ENCODE results near the gene RNF213.

RNF213 gene

GRCh38 chr17:80437532-80437931 is 176.9 kb downstream of the RNF213 start:
- DNase-seq (ENCODE audit: low spot score in 2 of 2) (no peak), ATAC-seq (replicated peaks; ENCODE audit: extremely low read depth, poor library complexity, severe bottlenecking) (no peak)
- Mint-ChIP-seq H3K27me3 (peaks cover 12% of the 10 kb centered on the region), H3K4me1 (no peaks in the 10 kb centered on the region), H3K4me3 (no peak overlapping the region), H3K9me3 (no peaks in the 10 kb centered on the region), H3K27ac (ENCODE audit: low read depth) (no peak overlapping the region), H3K36me3 (ENCODE audit: insufficient read depth) (no peaks in the 10 kb centered on the region)

DNA sequence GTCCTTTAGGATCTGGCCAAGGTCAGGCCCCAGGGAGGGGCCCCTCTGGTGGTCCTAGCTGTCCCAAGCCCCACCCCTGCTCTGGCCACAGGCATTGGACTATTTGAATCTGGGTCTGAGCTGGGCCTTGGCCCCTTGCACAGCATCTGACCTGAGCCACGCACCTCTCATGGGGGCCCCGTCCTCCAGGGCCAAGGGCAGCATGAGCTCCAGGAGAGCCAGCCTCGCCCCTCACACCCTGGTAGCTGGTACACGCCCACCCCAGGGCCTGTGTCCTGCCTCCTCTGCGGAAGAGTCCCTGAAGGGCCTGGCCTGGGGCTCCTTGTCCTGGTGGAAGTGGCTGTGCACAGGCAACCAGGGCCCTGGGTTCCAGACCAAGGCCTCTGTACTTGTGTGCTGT is 178.2 kb downstream of the RNF213 start:
- Mint-ChIP-seq H3K36me3 (ENCODE audit: insufficient read depth) (no peaks in the 10 kb centered on the region), H3K4me3 (no peak overlapping the region), H3K27ac (ENCODE audit: low read depth) (no peak overlapping the region), H3K9me3 (no peaks in the 10 kb centered on the region), H3K27me3 (peaks cover 25% of the 10 kb centered on the region), H3K4me1 (no peaks in the 10 kb centered on the region)
- no peak for DNase-seq (ENCODE audit: low spot score in 2 of 2)
- ATAC-seq (replicated peaks; ENCODE audit: extremely low read depth, poor library complexity, severe bottlenecking): no peak

DNA sequence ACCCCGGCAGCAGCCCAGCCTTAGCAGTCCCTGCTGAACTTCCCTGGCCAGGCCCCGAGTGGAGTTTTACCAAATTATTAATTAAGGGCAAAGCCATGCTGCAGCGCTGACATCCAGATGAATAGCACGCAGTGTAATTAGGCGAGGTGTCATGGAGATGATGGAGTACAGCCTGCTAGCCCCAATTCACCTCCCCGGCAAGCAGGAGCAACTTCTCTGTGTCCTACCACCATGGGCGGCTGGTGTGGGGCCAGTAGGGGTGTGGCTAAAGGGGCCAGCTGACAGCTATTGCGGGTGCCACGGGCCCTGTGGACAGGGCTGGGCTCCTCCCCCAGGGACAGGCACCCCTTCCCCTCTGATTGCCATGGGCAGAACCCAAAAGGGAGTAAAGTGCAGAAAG is 178.8 kb downstream of the RNF213 start:
- Mint-ChIP-seq H3K9me3 (no peaks in the 10 kb centered on the region), H3K4me3 (no peak overlapping the region), H3K36me3 (ENCODE audit: insufficient read depth) (no peaks in the 10 kb centered on the region), H3K27ac (ENCODE audit: low read depth) (no peak overlapping the region), H3K27me3 (peaks cover 26% of the 10 kb centered on the region), H3K4me1 (no peaks in the 10 kb centered on the region)
- no peak for DNase-seq (ENCODE audit: low spot score in 2 of 2)
- no peak for ATAC-seq (replicated peaks; ENCODE audit: extremely low read depth, poor library complexity, severe bottlenecking)

DNA sequence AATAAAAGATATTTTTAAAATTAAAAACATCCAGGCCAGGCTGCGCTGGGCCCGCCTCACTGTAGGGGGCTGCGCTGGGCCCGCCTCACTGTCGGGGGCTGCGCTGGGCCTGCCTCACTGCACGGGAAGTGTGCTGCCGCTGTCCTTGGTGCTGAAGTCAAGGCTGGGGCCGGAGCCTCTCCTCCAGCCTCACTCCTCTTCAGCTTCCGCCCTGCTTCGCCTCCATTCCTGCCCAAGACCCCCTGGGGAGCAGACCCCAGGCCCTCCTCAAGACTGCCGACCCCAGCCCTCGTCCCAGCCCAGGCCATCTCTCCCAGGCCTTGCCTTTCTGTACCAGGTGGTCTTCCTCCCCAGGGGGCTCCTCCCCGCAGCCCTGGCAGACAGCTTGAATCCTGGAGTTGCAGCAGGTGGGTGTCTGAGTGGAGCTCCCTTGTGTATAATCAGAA is 180.5 kb downstream of the RNF213 start:
- Mint-ChIP-seq H3K9me3 (no peaks in the 10 kb centered on the region), H3K27me3 (peaks cover 26% of the 10 kb centered on the region), H3K27ac (ENCODE audit: low read depth) (no peak overlapping the region), H3K4me3 (no peak overlapping the region), H3K4me1 (no peaks in the 10 kb centered on the region), H3K36me3 (ENCODE audit: insufficient read depth) (no peaks in the 10 kb centered on the region)
- no peak for ATAC-seq (replicated peaks; ENCODE audit: extremely low read depth, poor library complexity, severe bottlenecking)
- DNase-seq (ENCODE audit: low spot score in 2 of 2): peak in 1 of 2 donors; percentile 47

DNA sequence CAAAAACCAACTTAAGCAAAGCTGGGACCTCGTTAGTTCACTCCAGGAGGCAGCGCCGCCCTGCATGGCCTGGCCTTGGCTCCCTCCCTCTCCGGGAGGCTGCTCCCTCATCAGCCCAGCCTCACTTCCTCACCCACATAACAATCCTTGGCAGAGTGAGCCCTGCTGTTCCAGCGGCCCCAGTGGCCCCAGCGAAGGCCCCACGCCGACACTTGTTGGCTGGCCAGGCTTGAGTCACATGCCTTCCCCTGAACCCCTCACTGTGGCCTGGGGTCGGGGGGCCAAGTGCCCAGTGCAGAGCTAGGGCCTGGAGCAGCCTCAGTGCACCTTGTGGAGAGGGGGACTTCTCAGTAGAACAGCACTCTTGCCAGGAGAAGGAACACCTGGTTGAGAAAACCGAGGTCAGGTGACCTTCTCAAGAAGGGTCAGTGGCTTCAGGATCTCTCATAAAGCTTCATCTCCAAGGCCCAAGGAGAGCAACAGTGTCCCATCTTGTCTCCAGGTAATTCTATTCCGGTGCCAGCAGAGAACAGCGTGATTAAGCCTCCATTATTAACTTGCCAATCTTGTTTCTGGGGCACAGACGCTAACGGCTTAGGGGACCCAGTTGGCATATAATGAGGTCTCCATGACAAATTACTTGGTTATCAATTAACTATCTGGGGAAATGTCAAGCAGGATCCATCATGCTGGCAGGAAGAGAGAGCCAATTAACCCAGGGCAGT is 181.1 kb downstream of the RNF213 start:
- Mint-ChIP-seq H3K4me3 (no peak overlapping the region), H3K9me3 (no peaks in the 10 kb centered on the region), H3K27ac (ENCODE audit: low read depth) (no peak overlapping the region), H3K4me1 (no peaks in the 10 kb centered on the region), H3K36me3 (ENCODE audit: insufficient read depth) (no peaks in the 10 kb centered on the region), H3K27me3 (peaks cover 26% of the 10 kb centered on the region)
- DNase-seq (ENCODE audit: low spot score in 2 of 2): no peak
- no peak for ATAC-seq (replicated peaks; ENCODE audit: extremely low read depth, poor library complexity, severe bottlenecking)

GRCh38 chr17:80442323-80442659 is 181.6 kb downstream of the RNF213 start:
- no peak overlapping the region for H3K4me3 Mint-ChIP-seq
- no peaks in the 10 kb centered on the region for H3K36me3 Mint-ChIP-seq (ENCODE audit: insufficient read depth)
- ATAC-seq (replicated peaks; ENCODE audit: extremely low read depth, poor library complexity, severe bottlenecking) (no peak), DNase-seq (ENCODE audit: low spot score in 2 of 2) (no peak)
- no peaks in the 10 kb centered on the region for H3K4me1 Mint-ChIP-seq
- peaks cover 26% of the 10 kb centered on the region for H3K27me3 Mint-ChIP-seq
- no peaks in the 10 kb centered on the region for H3K9me3 Mint-ChIP-seq
- H3K27ac Mint-ChIP-seq (ENCODE audit: low read depth): no peak overlapping the region

DNA sequence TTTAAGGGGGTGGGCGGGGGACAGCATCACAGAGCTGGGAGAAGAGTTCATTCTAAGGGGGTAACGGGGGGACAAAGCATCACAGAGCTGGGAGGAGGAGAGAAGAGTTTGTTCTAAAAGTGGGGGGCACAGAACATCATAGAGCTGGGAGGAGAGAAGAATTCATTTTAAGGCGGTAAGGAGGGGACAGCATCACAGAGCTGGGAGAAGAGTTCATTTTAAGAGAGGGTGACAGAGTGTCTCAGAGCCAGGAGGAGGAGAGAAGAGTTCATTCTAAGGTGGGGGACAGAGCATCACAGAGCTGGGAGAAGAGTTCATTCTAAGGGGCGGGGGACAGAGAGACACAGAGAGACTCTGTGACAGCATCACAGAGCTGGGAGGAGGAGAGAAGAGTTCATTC is 182.1 kb downstream of the RNF213 start:
- DNase-seq (ENCODE audit: low spot score in 2 of 2) (no peak), ATAC-seq (replicated peaks; ENCODE audit: extremely low read depth, poor library complexity, severe bottlenecking) (no peak)
- Mint-ChIP-seq H3K4me3 (no peak overlapping the region), H3K4me1 (no peaks in the 10 kb centered on the region), H3K27ac (ENCODE audit: low read depth) (no peak overlapping the region), H3K27me3 (peaks cover 26% of the 10 kb centered on the region), H3K9me3 (no peaks in the 10 kb centered on the region), H3K36me3 (ENCODE audit: insufficient read depth) (no peaks in the 10 kb centered on the region)

DNA sequence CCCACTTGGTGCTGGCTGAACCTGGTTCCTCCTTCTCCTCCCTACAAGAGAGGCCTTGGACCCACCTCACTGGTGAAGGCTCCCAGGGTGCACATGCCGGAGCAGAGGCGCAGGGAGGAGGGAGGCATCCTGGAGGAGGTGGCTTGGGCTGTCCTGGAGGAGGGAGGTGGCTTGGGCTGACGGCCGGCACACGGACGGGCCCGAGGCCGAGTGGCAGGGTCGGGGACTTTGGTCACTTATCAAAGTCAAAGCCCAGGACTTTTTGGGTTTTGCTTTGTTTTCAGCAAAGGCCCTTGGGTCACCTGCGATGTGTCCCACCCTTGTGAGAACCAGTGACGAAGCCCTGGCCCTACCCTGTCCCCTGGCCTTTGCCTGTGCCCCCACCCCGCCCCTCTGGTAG is 182.8 kb downstream of the RNF213 start:
- Mint-ChIP-seq H3K9me3 (no peaks in the 10 kb centered on the region), H3K36me3 (ENCODE audit: insufficient read depth) (no peaks in the 10 kb centered on the region), H3K27ac (ENCODE audit: low read depth) (no peak overlapping the region), H3K4me3 (no peak overlapping the region), H3K27me3 (peaks cover 33% of the 10 kb centered on the region), H3K4me1 (no peaks in the 10 kb centered on the region)
- DNase-seq (ENCODE audit: low spot score in 2 of 2): no peak
- ATAC-seq (replicated peaks; ENCODE audit: extremely low read depth, poor library complexity, severe bottlenecking): no peak

GRCh38 chr17:80443916-80444643 is 183.4 kb downstream of the RNF213 start:
- Mint-ChIP-seq H3K4me3 (no peak overlapping the region), H3K27ac (ENCODE audit: low read depth) (no peak overlapping the region), H3K9me3 (no peaks in the 10 kb centered on the region), H3K4me1 (no peaks in the 10 kb centered on the region), H3K27me3 (peaks cover 35% of the 10 kb centered on the region), H3K36me3 (ENCODE audit: insufficient read depth) (no peaks in the 10 kb centered on the region)
- DNase-seq (ENCODE audit: low spot score in 2 of 2) (no peak), ATAC-seq (replicated peaks; ENCODE audit: extremely low read depth, poor library complexity, severe bottlenecking) (no peak)

DNA sequence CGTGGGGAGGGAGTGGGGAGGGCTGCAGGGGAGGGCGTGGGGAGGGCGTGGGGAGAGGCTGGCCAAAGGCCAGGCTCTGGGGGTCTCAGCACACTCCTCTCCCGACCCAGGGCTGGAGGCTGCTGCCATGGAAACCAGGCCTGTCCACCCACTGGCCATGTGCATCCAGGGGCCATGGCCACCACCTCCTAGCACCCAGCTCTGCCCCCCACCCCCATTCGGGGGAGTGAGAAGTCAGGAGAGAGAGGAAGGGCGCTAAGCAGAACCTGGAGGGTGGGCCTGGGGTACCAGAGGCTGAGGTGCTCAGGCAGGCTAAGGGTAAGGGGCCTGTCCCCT is 184.0 kb downstream of the RNF213 start:
- Mint-ChIP-seq H3K4me1 (no peaks in the 10 kb centered on the region), H3K9me3 (no peaks in the 10 kb centered on the region), H3K27me3 (peaks cover 35% of the 10 kb centered on the region), H3K4me3 (no peak overlapping the region), H3K36me3 (ENCODE audit: insufficient read depth) (no peaks in the 10 kb centered on the region), H3K27ac (ENCODE audit: low read depth) (no peak overlapping the region)
- DNase-seq (ENCODE audit: low spot score in 2 of 2): no peak
- ATAC-seq (replicated peaks; ENCODE audit: extremely low read depth, poor library complexity, severe bottlenecking): no peak

GRCh38 chr17:80445007-80445725 is 184.5 kb downstream of the RNF213 start:
- DNase-seq (ENCODE audit: low spot score in 2 of 2) (no peak), ATAC-seq (replicated peaks; ENCODE audit: extremely low read depth, poor library complexity, severe bottlenecking) (no peak)
- H3K27me3 Mint-ChIP-seq: peaks cover 39% of the 10 kb centered on the region
- no peak overlapping the region for H3K27ac Mint-ChIP-seq (ENCODE audit: low read depth)
- H3K9me3 Mint-ChIP-seq: no peaks in the 10 kb centered on the region
- no peak overlapping the region for H3K4me3 Mint-ChIP-seq
- no peaks in the 10 kb centered on the region for H3K36me3 Mint-ChIP-seq (ENCODE audit: insufficient read depth)
- no peaks in the 10 kb centered on the region for H3K4me1 Mint-ChIP-seq

- H3K9me3 Mint-ChIP-seq: no peaks in the 10 kb centered on the region
- H3K27ac Mint-ChIP-seq (ENCODE audit: low read depth): no peak overlapping the region
These were observed 185.1 kb downstream of the RNF213 start for GRCh38 chr17:80445726-80446110.

More at GRCh38 chr17:80445726-80446110, 185.1 kb downstream of the RNF213 start:
- H3K4me3 Mint-ChIP-seq: no peak overlapping the region
- H3K27me3 Mint-ChIP-seq: peaks cover 44% of the 10 kb centered on the region
- ATAC-seq (replicated peaks; ENCODE audit: extremely low read depth, poor library complexity, severe bottlenecking): no peak
- H3K4me1 Mint-ChIP-seq: no peaks in the 10 kb centered on the region
- no peak for DNase-seq (ENCODE audit: low spot score in 2 of 2)
- no peaks in the 10 kb centered on the region for H3K36me3 Mint-ChIP-seq (ENCODE audit: insufficient read depth)

Measured in central memory CD8-positive, alpha-beta T cell (primary cell).